K562 (cell line): ENCODE measurements around the gene IDI2. TPM values are rescaled to one million over a fixed set of nuclear protein-coding genes. Genes with fewer than 3 reads are reported as not detected.

ENCODE experiments used
- ATAC-seq: fragments of 200-7000 bp; cut with Tn5 transposase; 3 replicates; pipeline ENCODE4 v1.9.1; 2020; ENCODE audit warnings: moderate library complexity
- BruUV-seq: library from RNA; stranded (reverse); fragments of 400-500 nt; replicated peaks from 2 replicates; lab custom pipeline; 2021; lab: Mats Ljungman, UMichigan
- CTCF ChIA-PET: fragments of 300-600 bp; formaldehyde crosslinking; extraction: SDS; loops from one replicate; lab custom pipeline; 2021; ENCODE audit warnings: low intra/inter-chr PET ratio; lab: Yijun Ruan, JAX
- POLR2A ChIA-PET: fragments of 300-600, 350-650 bp; sonication (Branson Sonifier 250); formaldehyde crosslinking; extraction: SDS; loops from one replicate; lab custom pipeline; 2021; ENCODE audit warnings: antibody characterized with exemption, inconsistent platforms; lab: Yijun Ruan, JAX
- DNase-seq, 4 experiments: peaks; one replicate each; pipeline versions ENCODE4 v3.0.0 to v3.0.0-alpha.2; 2011 to 2018; ENCODE audit warnings: low spot score in 3 of 4, mixed read lengths in 3 of 4; ENCODE audit errors: extremely low read depth in 1 of 4
- FAIRE-seq: peaks from 2 replicates; lab custom pipeline; 2011; peaks lifted over from hg19 to GRCh38; lab: Jason Lieb, UNC
- H2AFZ ChIP-seq: 2 replicates; pipeline ENCODE4 v1.6.0; 2011; ENCODE audit warnings: low read depth, low read length, control low read depth, inconsistent platforms
- H3K27ac ChIP-seq: fragments of 200-600 bp; 3 replicates; pipeline ENCODE4 v1.8.0; 2011; ENCODE audit warnings: low read depth, mild to moderate bottlenecking, control low read depth, inconsistent platforms, low read length, moderate library complexity, mixed read lengths; ENCODE audit errors: extremely low read depth
- H3K27me3 ChIP-seq, 2 experiments: fragments of 300-600 bp in 1 of 2; 2 replicates in 1 of 2; 3 replicates in 1 of 2; pipeline versions ENCODE4 v1.6.0 to v1.8.0; 2011; ENCODE audit warnings: inconsistent platforms in 2 of 2, low read length in 2 of 2, mild to moderate bottlenecking in 1 of 2, mixed read lengths in 1 of 2, moderate library complexity in 1 of 2; ENCODE audit not compliant: control insufficient read depth in 2 of 2, insufficient read depth in 2 of 2
- H3K36me3 ChIP-seq: fragments of 300-600 bp; 3 replicates; pipeline ENCODE4 v1.8.0; 2011; ENCODE audit warnings: mild to moderate bottlenecking, low read length, inconsistent platforms; ENCODE audit not compliant: control insufficient read depth, insufficient read depth
- H3K4me1 ChIP-seq, 2 experiments: fragments of 200-600 bp in 1 of 2; replicated peaks in 1 of 2; 2 replicates in 1 of 2; 3 replicates in 1 of 2; pipeline versions ENCODE4 v1.5.1 to v1.8.0; 2011; ENCODE audit warnings: inconsistent platforms in 2 of 2, low read length in 2 of 2, mild to moderate bottlenecking in 1 of 2, mixed read lengths in 1 of 2, moderate library complexity in 1 of 2; ENCODE audit not compliant: control insufficient read depth in 2 of 2, insufficient read depth in 2 of 2
- H3K4me2 ChIP-seq: 2 replicates; pipeline ENCODE4 v1.6.1; 2011; ENCODE audit warnings: low read length, control low read depth, inconsistent platforms, mixed read lengths; ENCODE audit not compliant: insufficient read depth
- H3K4me3 ChIP-seq: fragments of 200-600 bp; sonication (generic), shearing (Covaris generic); 2 replicates; pipeline ENCODE4 v1.5.1; 2016; ENCODE audit warnings: control low read depth, inconsistent platforms
- H3K79me2 ChIP-seq: fragments of 200-600 bp; 3 replicates; pipeline ENCODE4 v1.8.0; 2011; ENCODE audit warnings: low read length, inconsistent platforms; ENCODE audit not compliant: control insufficient read depth, insufficient read depth
- H3K9ac ChIP-seq, 2 experiments: 2 replicates each; pipeline versions ENCODE4 v1.6.0 to v1.6.1; 2011; ENCODE audit warnings: low read depth in 2 of 2, low read length in 2 of 2, control low read depth in 1 of 2, inconsistent platforms in 1 of 2, mild to moderate bottlenecking in 1 of 2, mixed read lengths in 1 of 2; ENCODE audit not compliant: insufficient read depth in 1 of 2
- H3K9me1 ChIP-seq: one replicate; pipeline ENCODE4 v1.6.0; 2011; ENCODE audit warnings: inconsistent platforms, mild to moderate bottlenecking, low read length, moderate library complexity; ENCODE audit not compliant: control insufficient read depth, insufficient read depth
- H3K9me3 ChIP-seq: replicated peaks from 2 replicates; pipeline ENCODE4 v1.5.1; 2011; ENCODE audit warnings: low read depth, low read length, inconsistent platforms; ENCODE audit not compliant: control insufficient read depth, insufficient read depth
- H4K20me1 ChIP-seq: replicated peaks from 2 replicates; pipeline ENCODE4 v1.6.1; 2011; ENCODE audit warnings: low read length, inconsistent platforms, mixed read lengths; ENCODE audit not compliant: control insufficient read depth, insufficient read depth
- MITF ChIP-seq: IDR thresholded peaks from 2 replicates; pipeline ENCODE4 v1.6.1; 2014; ENCODE audit warnings: antibody characterized with exemption
- MYBL2 ChIP-seq, 2 experiments: fragments of 450-650 bp in 1 of 2; sonication (generic) in 1 of 2; formaldehyde crosslinking in 1 of 2; IDR thresholded peaks; 2 replicates each; pipeline versions ENCODE4 v1.6.1 to v1.8.1; 2017 to 2022; ENCODE audit warnings: borderline replicate concordance in 1 of 2, inconsistent platforms in 1 of 2, low read depth in 1 of 2, mild to moderate bottlenecking in 1 of 2, missing genetic modification reagents in 1 of 2, moderate library complexity in 1 of 2
- NKRF ChIP-seq: fragments of 450-650 bp; IDR thresholded peaks from 2 replicates; pipeline ENCODE4 v1.6.1; 2016; ENCODE audit warnings: borderline replicate concordance
- NR4A1 ChIP-seq, 2 experiments: fragments of 250-450 bp in 1 of 2; fragments of 450-650 bp in 1 of 2; sonication (Bioruptor Pico) in 1 of 2; IDR thresholded peaks; 2 replicates each; pipeline versions ENCODE4 v1.4.0 to v1.6.1; 2016 to 2020; ENCODE audit warnings: mild to moderate bottlenecking in 2 of 2, missing compliant biosample characterization in 1 of 2, missing genetic modification characterization in 1 of 2, moderate library complexity in 1 of 2
- PRMT5 ChIP-seq: sonication (generic); formaldehyde crosslinking; IDR thresholded peaks from 2 replicates; pipeline ENCODE4 v1.5.0; 2020; ENCODE audit warnings: missing genetic modification reagents
- SAP30 ChIP-seq: fragments of 200-600 bp; sonication (generic); IDR thresholded peaks from 2 replicates; pipeline ENCODE4 v1.6.1; 2012; ENCODE audit warnings: borderline replicate concordance, low read depth, mild to moderate bottlenecking, moderate library complexity, low read length, control low read depth, inconsistent platforms; ENCODE audit not compliant: insufficient read depth, poor library complexity, severe bottlenecking
- SIN3A ChIP-seq, 2 experiments: fragments of 150-350 bp in 1 of 2; IDR thresholded peaks; 2 replicates each; pipeline ENCODE4 v1.6.1; 2011 to 2016; ENCODE audit warnings: borderline replicate concordance in 2 of 2, low read depth in 2 of 2, low read length in 2 of 2, mild to moderate bottlenecking in 2 of 2, moderate library complexity in 2 of 2; ENCODE audit not compliant: control insufficient read depth in 1 of 2
- WGBS: fragments of 100-300 bp; shearing (Covaris generic); methylation state at CpG from one replicate; pipeline ENCODE4 v1.1.6; 2016; ENCODE audit warnings: low coverage, mixed read lengths; ENCODE audit not compliant: insufficient coverage; ENCODE audit errors: missing lambda C conversion rate; 5-methylcytosine and 5-hydroxymethylcytosine counted together
- in situ Hi-C: fragments of 300-500 bp; cut with MboI; formaldehyde crosslinking; loops from 4 replicates; pipeline ENCODE4 v1.15.0; 2018; ENCODE audit warnings: inconsistent platforms, mixed read lengths
- intact Hi-C: fragments of 100-400 bp; cut with micrococcal nuclease; formaldehyde crosslinking; loops from 2 replicates; pipeline ENCODE4 v1.14.2; 2022
- polyA plus RNA-seq, 8 experiments: library from polyadenylated mRNA; depleted of rRNA in 4 of 8; stranded (reverse) in 5 of 8; unstranded in 3 of 8; fragments of >200 nt; fragmentation: Nextera tagmentation in 2 of 8; fragmentation: Illumina TruSeq in 1 of 8; extraction: Ambion mirVana in 2 of 8; extraction: Trizol in 1 of 8; gene quantifications; 2 replicates each; pipeline versions ENCODE4 v1.2.1 to v1.2.3, GENCODE V29; 2011 to 2014; ENCODE audit warnings: inconsistent platforms in 1 of 8, missing spikeins in 1 of 8
- total RNA-seq, 7 experiments: library from RNA; depleted of rRNA in 6 of 7; stranded (reverse); fragments of >200 nt in 6 of 7; fragmentation: Illumina TruSeq in 2 of 7; extraction: Trizol in 2 of 7; gene quantifications; 2 replicates each; pipeline versions ENCODE4 v1.2.1 to v1.2.3, GENCODE V29; 2011 to 2021; ENCODE audit warnings: low replicate concordance in 1 of 7
- TF ChIP-seq, protein P1 (sequence below): sonication (generic); formaldehyde crosslinking; IDR thresholded peaks from 2 replicates; pipeline ENCODE4 v1.8.0; 2022; ENCODE audit warnings: mild to moderate bottlenecking, missing genetic modification reagents
- TF ChIP-seq, protein P2 (sequence below): sonication (generic); formaldehyde crosslinking; IDR thresholded peaks from 2 replicates; pipeline ENCODE4 v1.8.0; 2022; ENCODE audit warnings: missing genetic modification reagents, mild to moderate bottlenecking, borderline replicate concordance

The IDI2 gene
- total and polyA plus RNA-seq, 9 of the 15 experiments (the other 6 are each of a cell fraction or from before 2014, with no cell fraction given) = not detected

GRCh38 chr10:1048349-1048731 is 22.7 kb upstream of the IDI2 start (continued):
- TF ChIP-seq SAP30 (peak; percentile 52), NKRF (peak; percentile 26; the same call in 1 of the 2 replicates), PRMT5 (CRISPR knock-in tag) (0 out of 2 replicates have a peak, but pooled peaks have one; percentile 54)
- TF ChIP-seq, protein P1, sequence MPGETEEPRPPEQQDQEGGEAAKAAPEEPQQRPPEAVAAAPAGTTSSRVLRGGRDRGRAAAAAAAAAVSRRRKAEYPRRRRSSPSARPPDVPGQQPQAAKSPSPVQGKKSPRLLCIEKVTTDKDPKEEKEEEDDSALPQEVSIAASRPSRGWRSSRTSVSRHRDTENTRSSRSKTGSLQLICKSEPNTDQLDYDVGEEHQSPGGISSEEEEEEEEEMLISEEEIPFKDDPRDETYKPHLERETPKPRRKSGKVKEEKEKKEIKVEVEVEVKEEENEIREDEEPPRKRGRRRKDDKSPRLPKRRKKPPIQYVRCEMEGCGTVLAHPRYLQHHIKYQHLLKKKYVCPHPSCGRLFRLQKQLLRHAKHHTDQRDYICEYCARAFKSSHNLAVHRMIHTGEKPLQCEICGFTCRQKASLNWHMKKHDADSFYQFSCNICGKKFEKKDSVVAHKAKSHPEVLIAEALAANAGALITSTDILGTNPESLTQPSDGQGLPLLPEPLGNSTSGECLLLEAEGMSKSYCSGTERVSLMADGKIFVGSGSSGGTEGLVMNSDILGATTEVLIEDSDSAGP = 0 out of 2 replicates have a peak, but pooled peaks have one; percentile 41
- TF ChIP-seq, all 486 proteins: peak for 21

DNA sequence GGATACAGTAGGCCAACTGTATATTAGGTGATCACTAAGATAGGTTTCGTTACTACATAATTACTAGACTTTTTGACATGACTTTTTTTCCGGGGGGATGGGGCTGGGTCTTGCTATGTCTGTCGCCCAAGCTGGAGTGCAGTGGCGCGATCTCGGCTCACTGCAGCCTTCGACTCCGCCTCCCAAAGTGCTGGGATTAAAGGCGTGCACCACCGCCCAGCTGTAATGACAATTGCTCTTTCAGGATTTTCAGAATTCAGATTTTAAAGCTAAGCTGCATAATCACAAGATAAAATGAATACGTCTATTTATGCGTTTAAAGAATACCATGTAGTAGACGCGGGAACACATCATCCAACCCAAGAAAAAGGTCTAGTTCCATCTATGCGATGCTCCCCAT is 22.3 kb upstream of the IDI2 start:
- H3K9ac ChIP-seq = peak overlapping the region; percentile 89 to 97
- no peak for ATAC-seq
- H3K36me3 ChIP-seq = peaks cover 66% of the 10 kb centered on the region
- peak overlapping the region; percentile 93 for H3K27ac ChIP-seq
- H3K4me1 ChIP-seq = peaks cover 21 to 31% of the 10 kb centered on the region in 2 experiments
- peaks cover 13% of the 10 kb centered on the region for H3K9me1 ChIP-seq
- peak in 1 of 4 experiments; percentile 63 for DNase-seq
- ChIA-PET POLR2A (interaction anchor here (0.8 to 3.5 kb wide), 4 partner anchors 11 to 28 kb away, joined by 3 to 25 read pairs (median 6); no protein-coding TSS in a partner anchor), CTCF (no interaction called here)
- BruUV-seq = no TSS peak
- H3K79me2 ChIP-seq = peaks cover 78% of the 10 kb centered on the region
- H2AFZ ChIP-seq = 0 out of 2 replicates have a peak overlapping the region, but pooled peaks have one; percentile 43
- H3K4me3 ChIP-seq = peak overlapping the region; percentile 94
- in situ Hi-C loops = no loop called here
- no peaks in the 10 kb centered on the region for H3K27me3 ChIP-seq
- peak overlapping the region; percentile 100 for H3K4me2 ChIP-seq
- H4K20me1 ChIP-seq = peaks cover 46% of the 10 kb centered on the region
- no peaks in the 10 kb centered on the region for H3K9me3 ChIP-seq
- intact Hi-C loops = no loop called here
- no peak for FAIRE-seq
- WGBS = 0% methylated on average over 15 of the region's 15 CpGs
- TF ChIP-seq MYBL2 (IDR thresholded peaks at IDR 0.05; ENCODE audit: low read depth) (no peak), MYBL2 (CRISPR knock-in tag; IDR thresholded peaks at IDR 0.05; ENCODE audit: borderline replicate concordance) (no peak), MITF (no peak), NR4A1 (CRISPR knock-in tag; IDR thresholded peaks at IDR 0.05) (no peak), NR4A1 (tag; IDR thresholded peaks at IDR 0.05) (no peak), SIN3A (IDR thresholded peaks at IDR 0.05; ENCODE audit: borderline replicate concordance in 2 of 2, control insufficient read depth in 1 of 2, low read depth in 2 of 2, low read length in 2 of 2) (peak in 1 of 2 experiments; percentile 68; a peak in 1 of 4 replicates)
- TF ChIP-seq, protein P2, sequence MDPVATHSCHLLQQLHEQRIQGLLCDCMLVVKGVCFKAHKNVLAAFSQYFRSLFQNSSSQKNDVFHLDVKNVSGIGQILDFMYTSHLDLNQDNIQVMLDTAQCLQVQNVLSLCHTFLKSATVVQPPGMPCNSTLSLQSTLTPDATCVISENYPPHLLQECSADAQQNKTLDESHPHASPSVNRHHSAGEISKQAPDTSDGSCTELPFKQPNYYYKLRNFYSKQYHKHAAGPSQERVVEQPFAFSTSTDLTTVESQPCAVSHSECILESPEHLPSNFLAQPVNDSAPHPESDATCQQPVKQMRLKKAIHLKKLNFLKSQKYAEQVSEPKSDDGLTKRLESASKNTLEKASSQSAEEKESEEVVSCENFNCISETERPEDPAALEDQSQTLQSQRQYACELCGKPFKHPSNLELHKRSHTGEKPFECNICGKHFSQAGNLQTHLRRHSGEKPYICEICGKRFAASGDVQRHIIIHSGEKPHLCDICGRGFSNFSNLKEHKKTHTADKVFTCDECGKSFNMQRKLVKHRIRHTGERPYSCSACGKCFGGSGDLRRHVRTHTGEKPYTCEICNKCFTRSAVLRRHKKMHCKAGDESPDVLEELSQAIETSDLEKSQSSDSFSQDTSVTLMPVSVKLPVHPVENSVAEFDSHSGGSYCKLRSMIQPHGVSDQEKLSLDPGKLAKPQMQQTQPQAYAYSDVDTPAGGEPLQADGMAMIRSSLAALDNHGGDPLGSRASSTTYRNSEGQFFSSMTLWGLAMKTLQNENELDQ (CRISPR knock-in tag) = no peak
